Ecto neural progenitor cell (in vitro differentiated cells): ENCODE measurements around the gene CD300A.

Experiments
- DNase-seq: peaks from one replicate; pipeline ENCODE4 v3.0.0-alpha.2; 2018; ENCODE audit warnings: low spot score

The CD300A gene

GRCh38 chr17:74439691-74440567, 26.5 kb upstream of the CD300A start:
- DNase-seq = no peak

GRCh38 chr17:74441537-74441936, 24.9 kb upstream of the CD300A start:
- DNase-seq = no peak

GRCh38 chr17:74442291-74442669, 24.2 kb upstream of the CD300A start:
- no peak for DNase-seq

GRCh38 chr17:74442670-74443515, 23.5 kb upstream of the CD300A start:
- peak; percentile 76 for DNase-seq

- no peak for DNase-seq
Measured at GRCh38 chr17:74443516-74444296, 22.7 kb upstream of the CD300A start.

GRCh38 chr17:74444406-74444805, 22.0 kb upstream of the CD300A start:
- no peak for DNase-seq

GRCh38 chr17:74445158-74445557, 21.3 kb upstream of the CD300A start:
- no peak for DNase-seq

- DNase-seq = peak; percentile 51
Measured at GRCh38 chr17:74446551-74447500, 19.6 kb upstream of the CD300A start.

- no peak for DNase-seq
Measured at GRCh38 chr17:74447628-74448159, 18.7 kb upstream of the CD300A start.

GRCh38 chr17:74448756-74449155, 17.7 kb upstream of the CD300A start:
- DNase-seq = no peak

GRCh38 chr17:74449306-74449705, 17.1 kb upstream of the CD300A start:
- no peak for DNase-seq

- DNase-seq = no peak
Measured at GRCh38 chr17:74449773-74450172, 16.7 kb upstream of the CD300A start.

GRCh38 chr17:74450231-74450630, 16.2 kb upstream of the CD300A start:
- DNase-seq = no peak

GRCh38 chr17:74450925-74451403, 15.5 kb upstream of the CD300A start:
- DNase-seq = no peak

- DNase-seq = no peak
Measured at GRCh38 chr17:74451557-74451956, 14.9 kb upstream of the CD300A start.

- peak; percentile 50 for DNase-seq
Measured at GRCh38 chr17:74452033-74452840, 14.2 kb upstream of the CD300A start.

GRCh38 chr17:74452841-74453661, 13.4 kb upstream of the CD300A start:
- DNase-seq = peak; percentile 76

- DNase-seq = no peak
Measured at GRCh38 chr17:74453665-74454196, 12.7 kb upstream of the CD300A start.
